Activated B cell treated with CpG ODN at 0.5 μM for 24 hours (primary cell): ENCODE results near the gene TRAP1. TPM values are rescaled to one million over a fixed set of nuclear protein-coding genes. Genes with fewer than 3 reads are reported as not detected.

Experiments used
- ATAC-seq: fragments of 200-7000 bp; cut with Tn5 transposase; one replicate; pipeline ENCODE4 v1.10.0; 2021; ENCODE audit warnings: low read depth, mild to moderate bottlenecking, moderate library complexity
- CTCF ChIA-PET: fragments of 350-600 bp; sonication (Branson Sonifier 250); formaldehyde crosslinking; loops from one replicate; lab custom pipeline; 2021; ENCODE audit warnings: antibody characterized with exemption; lab: Charles Lee
- POLR2A ChIA-PET: fragments of 350-600 bp; sonication (Branson Sonifier 250); formaldehyde crosslinking; loops from one replicate; lab custom pipeline; 2021; ENCODE audit warnings: antibody characterized with exemption; lab: Charles Lee
- DNase-seq: peaks from one replicate; pipeline ENCODE4 v3.0.0; 2022
- H3K27ac Mint-ChIP-seq: one replicate; pipeline ENCODE4 v1.8.0; 2020; ENCODE audit warnings: mixed read lengths
- H3K27me3 Mint-ChIP-seq: one replicate; pipeline ENCODE4 v1.8.0; 2021; ENCODE audit warnings: mixed read lengths
- H3K36me3 Mint-ChIP-seq: one replicate; pipeline ENCODE4 v1.8.0; 2021; ENCODE audit warnings: low read depth, mixed read lengths
- H3K4me1 Mint-ChIP-seq: one replicate; pipeline ENCODE4 v1.8.0; 2021; ENCODE audit warnings: mixed read lengths
- H3K4me3 Mint-ChIP-seq: one replicate; pipeline ENCODE4 v1.8.0; 2020; ENCODE audit warnings: mild to moderate bottlenecking, mixed read lengths
- H3K9me3 Mint-ChIP-seq: one replicate; pipeline ENCODE4 v1.8.0; 2020; ENCODE audit warnings: mixed read lengths
- intact Hi-C: fragments of 100-400 bp; cut with micrococcal nuclease; formaldehyde crosslinking; loops from one replicate; pipeline ENCODE4 v1.15.1; 2024
- total RNA-seq: library from RNA; stranded (reverse); gene quantifications from 2 replicates; pipeline ENCODE4 v1.2.3, GENCODE V29; 2022
- TF ChIP-seq, protein P1 (sequence below): fragments of 200-600 bp; IDR thresholded peaks from one replicate; pipeline ENCODE4 v1.8.0; 2022; ENCODE audit warnings: antibody characterized with exemption, mild to moderate bottlenecking

The TRAP1 gene
- total RNA-seq, 1 donor from 2014 or later = 82.2 TPM

DNA sequence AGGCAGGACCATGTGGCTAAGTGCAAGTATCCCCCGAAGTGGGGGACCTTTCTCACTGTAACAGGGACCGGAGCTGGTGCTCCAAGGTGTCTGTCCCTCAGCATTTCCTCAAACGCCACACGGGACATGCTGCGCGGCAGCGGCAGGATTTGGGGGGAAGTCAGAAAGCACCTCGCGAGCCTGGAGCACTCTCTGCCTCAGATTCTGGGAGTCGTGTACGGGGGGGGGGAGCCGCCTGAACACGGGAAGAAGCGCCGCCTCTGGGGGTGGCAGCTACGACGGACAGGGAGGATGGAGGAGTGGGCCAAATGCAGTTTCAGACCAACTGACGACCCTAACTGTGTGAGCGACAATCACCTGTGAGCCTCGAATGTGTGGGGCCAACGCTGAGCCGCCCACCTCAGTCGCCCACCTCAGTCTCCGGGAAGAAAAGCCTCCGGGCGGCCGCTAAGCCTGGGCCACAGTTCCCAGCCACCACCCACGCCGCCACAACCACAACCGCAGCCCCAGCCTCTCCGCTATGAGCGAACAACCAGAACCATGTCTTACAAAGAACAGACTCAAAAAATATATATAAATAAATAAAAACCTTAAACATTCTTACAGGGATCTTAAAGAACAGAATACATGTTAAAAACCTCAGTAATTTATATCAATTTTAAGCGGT lies 8.8 kb upstream of the TRAP1 start:
- DNase-seq (no peak), ATAC-seq (no peak)
- Mint-ChIP-seq H3K36me3 (peaks cover 42% of the 10 kb centered on the region), H3K27me3 (no peaks in the 10 kb centered on the region), H3K4me1 (no peaks in the 10 kb centered on the region), H3K27ac (no peak overlapping the region), H3K4me3 (no peak overlapping the region), H3K9me3 (no peaks in the 10 kb centered on the region)
- POLR2A ChIA-PET = no interaction called here
- CTCF ChIA-PET = no interaction called here
- TF ChIP-seq, protein P1, sequence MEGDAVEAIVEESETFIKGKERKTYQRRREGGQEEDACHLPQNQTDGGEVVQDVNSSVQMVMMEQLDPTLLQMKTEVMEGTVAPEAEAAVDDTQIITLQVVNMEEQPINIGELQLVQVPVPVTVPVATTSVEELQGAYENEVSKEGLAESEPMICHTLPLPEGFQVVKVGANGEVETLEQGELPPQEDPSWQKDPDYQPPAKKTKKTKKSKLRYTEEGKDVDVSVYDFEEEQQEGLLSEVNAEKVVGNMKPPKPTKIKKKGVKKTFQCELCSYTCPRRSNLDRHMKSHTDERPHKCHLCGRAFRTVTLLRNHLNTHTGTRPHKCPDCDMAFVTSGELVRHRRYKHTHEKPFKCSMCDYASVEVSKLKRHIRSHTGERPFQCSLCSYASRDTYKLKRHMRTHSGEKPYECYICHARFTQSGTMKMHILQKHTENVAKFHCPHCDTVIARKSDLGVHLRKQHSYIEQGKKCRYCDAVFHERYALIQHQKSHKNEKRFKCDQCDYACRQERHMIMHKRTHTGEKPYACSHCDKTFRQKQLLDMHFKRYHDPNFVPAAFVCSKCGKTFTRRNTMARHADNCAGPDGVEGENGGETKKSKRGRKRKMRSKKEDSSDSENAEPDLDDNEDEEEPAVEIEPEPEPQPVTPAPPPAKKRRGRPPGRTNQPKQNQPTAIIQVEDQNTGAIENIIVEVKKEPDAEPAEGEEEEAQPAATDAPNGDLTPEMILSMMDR = no peak
- intact Hi-C loops = no loop called here

DNA sequence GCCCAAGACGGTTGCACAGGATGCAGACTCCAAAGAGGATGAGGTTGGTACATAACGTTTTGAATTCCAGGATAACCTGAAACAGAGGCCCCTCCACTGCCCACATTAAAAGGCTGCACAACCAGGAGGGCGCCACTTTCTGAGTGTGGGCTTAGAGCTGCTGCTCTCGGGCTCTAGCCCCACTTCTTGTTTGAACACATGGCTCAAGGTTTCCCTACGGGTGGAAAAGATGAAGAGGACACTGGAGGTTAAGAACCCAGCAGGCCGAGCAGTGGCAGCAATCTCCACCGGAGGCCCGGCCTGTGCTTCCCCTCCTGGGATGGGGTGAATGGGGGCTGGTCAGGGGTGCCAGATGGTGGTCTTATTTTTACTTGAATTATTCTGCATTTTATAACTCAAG lies 8.0 kb upstream of the TRAP1 start:
- CTCF ChIA-PET = no interaction called here
- TF ChIP-seq, protein P1 = no peak
- no peak overlapping the region for H3K4me3 Mint-ChIP-seq
- H3K9me3 Mint-ChIP-seq = no peaks in the 10 kb centered on the region
- no peaks in the 10 kb centered on the region for H3K27me3 Mint-ChIP-seq
- peaks cover 33% of the 10 kb centered on the region for H3K36me3 Mint-ChIP-seq
- no peaks in the 10 kb centered on the region for H3K4me1 Mint-ChIP-seq
- intact Hi-C loops = no loop called here
- H3K27ac Mint-ChIP-seq = no peak overlapping the region
- POLR2A ChIA-PET = no interaction called here
- ATAC-seq = no peak
- no peak for DNase-seq

DNA sequence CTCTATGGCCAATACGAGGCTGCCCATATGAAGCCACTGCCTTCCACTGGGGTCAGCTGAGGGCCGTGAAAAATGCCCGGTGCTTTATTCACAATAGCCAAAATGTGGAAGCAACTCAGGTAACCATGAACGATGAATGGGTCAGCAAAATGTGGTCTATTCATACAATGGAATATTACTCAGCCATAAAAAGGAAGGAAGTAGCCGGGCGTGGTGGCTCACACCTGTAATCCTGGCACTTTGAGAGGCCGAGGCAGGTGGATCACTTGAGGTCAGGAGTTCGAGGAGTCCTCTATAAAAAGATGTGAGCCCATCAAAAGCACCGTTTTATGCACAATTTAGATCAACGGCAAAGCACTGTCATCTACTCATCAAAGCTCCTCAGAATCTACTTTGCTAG lies 5.2 kb upstream of the TRAP1 start:
- Mint-ChIP-seq H3K36me3 (peaks cover 11% of the 10 kb centered on the region), H3K4me3 (no peak overlapping the region), H3K4me1 (peaks cover 6% of the 10 kb centered on the region), H3K9me3 (no peaks in the 10 kb centered on the region), H3K27ac (no peak overlapping the region), H3K27me3 (no peaks in the 10 kb centered on the region)
- POLR2A ChIA-PET = no interaction called here
- DNase-seq = no peak
- intact Hi-C loops = no loop called here
- CTCF ChIA-PET = no interaction called here
- TF ChIP-seq, protein P1 = no peak
- no peak for ATAC-seq

DNA sequence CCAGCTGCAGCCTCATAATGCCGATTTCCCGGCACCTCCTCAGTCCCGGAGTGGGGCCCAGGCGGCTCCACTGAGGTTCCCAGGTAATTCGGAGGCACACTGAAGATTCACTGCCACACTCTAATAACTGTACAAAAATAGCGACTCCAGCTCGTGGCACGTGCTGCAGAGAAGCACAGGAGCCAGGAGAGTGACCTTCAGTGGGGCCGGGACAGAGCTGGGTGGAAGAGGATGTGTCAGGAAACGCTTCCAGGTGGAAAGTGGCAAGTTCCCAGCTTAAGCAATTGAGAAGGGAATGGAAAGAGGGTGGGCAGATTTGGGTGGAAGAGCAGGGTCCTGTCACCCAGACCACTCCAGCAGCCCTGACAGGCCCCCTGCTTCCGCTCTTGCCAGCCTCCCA lies 3.1 kb upstream of the TRAP1 start:
- intact Hi-C loops = no loop called here
- ATAC-seq (no peak), DNase-seq (no peak)
- no peaks in the 10 kb centered on the region for H3K9me3 Mint-ChIP-seq
- no peak overlapping the region for H3K27ac Mint-ChIP-seq
- ChIA-PET CTCF (no interaction called here), POLR2A (interaction anchor here (0.6 kb wide), 1 partner anchor 468 kb away, joined by 3 read pairs; no protein-coding TSS in a partner anchor)
- TF ChIP-seq, protein P1 = no peak
- H3K36me3 Mint-ChIP-seq = no peaks in the 10 kb centered on the region
- H3K4me3 Mint-ChIP-seq = no peak overlapping the region
- no peaks in the 10 kb centered on the region for H3K27me3 Mint-ChIP-seq
- peaks cover 16% of the 10 kb centered on the region for H3K4me1 Mint-ChIP-seq

DNA sequence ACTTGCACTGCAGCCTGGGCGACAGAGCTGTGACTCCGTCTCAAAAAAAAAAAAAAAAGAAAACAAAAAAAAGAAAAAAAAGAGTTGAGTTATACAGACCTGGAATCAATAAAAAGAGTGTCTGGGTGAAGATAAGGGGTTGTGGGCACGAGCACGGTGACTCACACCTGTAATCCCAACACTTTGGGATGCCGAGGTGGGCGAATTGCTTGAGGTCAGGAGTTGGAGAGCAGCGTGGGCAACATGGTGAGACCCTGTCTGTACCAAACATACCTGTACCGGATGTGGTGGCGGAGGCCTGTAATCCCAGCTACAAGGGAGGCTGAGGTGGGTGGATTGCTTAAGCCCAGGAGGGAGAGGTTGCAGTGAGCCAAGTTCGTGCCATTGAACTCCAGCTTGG lies 1.3 kb upstream of the TRAP1 start:
- TF ChIP-seq, protein P1 = no peak
- Mint-ChIP-seq H3K9me3 (no peaks in the 10 kb centered on the region), H3K27ac (no peak overlapping the region), H3K4me1 (peaks cover 20% of the 10 kb centered on the region), H3K27me3 (no peaks in the 10 kb centered on the region), H3K4me3 (no peak overlapping the region), H3K36me3 (peaks cover 4% of the 10 kb centered on the region)
- ATAC-seq (no peak), DNase-seq (no peak)
- CTCF ChIA-PET = no interaction called here
- intact Hi-C loops = loop anchor here (5.0 kb wide), 1 partner anchor 436 kb away; the partner anchor contains the start of gene ZNF263
- POLR2A ChIA-PET = interaction anchor here (0.6 to 2.1 kb wide), 2 partner anchors 9 to 107 kb away, joined by 3 to 5 read pairs; partner anchors contain the start of gene SLX4
